ENCODE measurements around the gene PRKCA.

Gene PRKCA

GRCh38 chr17:66776999-66777688 is 474.7 kb downstream of the PRKCA start:
- no peak for DNase-seq (ENCODE audit: low read depth)

GRCh38 chr17:66777689-66778225 is 475.3 kb downstream of the PRKCA start:
- DNase-seq (ENCODE audit: low read depth): no peak

GRCh38 chr17:66778531-66779236 is 476.3 kb downstream of the PRKCA start:
- no peak for DNase-seq (ENCODE audit: low read depth)

- DNase-seq (ENCODE audit: low read depth): no peak
Measured at GRCh38 chr17:66779237-66779606, 476.8 kb downstream of the PRKCA start.

GRCh38 chr17:66781135-66781534 is 478.7 kb downstream of the PRKCA start:
- no peak for DNase-seq (ENCODE audit: low read depth)

GRCh38 chr17:66782851-66783250 is 480.4 kb downstream of the PRKCA start:
- DNase-seq (ENCODE audit: low read depth): no peak

GRCh38 chr17:66783656-66784381 is 481.4 kb downstream of the PRKCA start:
- DNase-seq (ENCODE audit: low read depth): no peak

GRCh38 chr17:66784621-66785364 is 482.4 kb downstream of the PRKCA start:
- no peak for DNase-seq (ENCODE audit: low read depth)

- no peak for DNase-seq (ENCODE audit: low read depth)
Measured at GRCh38 chr17:66786107-66786506, 483.7 kb downstream of the PRKCA start.

GRCh38 chr17:66787914-66788313 is 485.5 kb downstream of the PRKCA start:
- DNase-seq (ENCODE audit: low read depth): no peak

- DNase-seq (ENCODE audit: low read depth): no peak
Measured at GRCh38 chr17:66789093-66789492, 486.7 kb downstream of the PRKCA start.

- no peak for DNase-seq (ENCODE audit: low read depth)
Measured at GRCh38 chr17:66789961-66790437, 487.6 kb downstream of the PRKCA start.

GRCh38 chr17:66790501-66791061 is 488.2 kb downstream of the PRKCA start:
- no peak for DNase-seq (ENCODE audit: low read depth)

GRCh38 chr17:66791347-66791746 is 488.9 kb downstream of the PRKCA start:
- DNase-seq (ENCODE audit: low read depth): no peak

- DNase-seq (ENCODE audit: low read depth): no peak
Measured at GRCh38 chr17:66793814-66794213, 491.4 kb downstream of the PRKCA start.

GRCh38 chr17:66795486-66795885 is 493.1 kb downstream of the PRKCA start:
- DNase-seq (ENCODE audit: low read depth): no peak

GRCh38 chr17:66799849-66800537 is 497.6 kb downstream of the PRKCA start:
- DNase-seq (ENCODE audit: low read depth): no peak

- no peak for DNase-seq (ENCODE audit: low read depth)
Measured at GRCh38 chr17:66803474-66803951, 501.1 kb downstream of the PRKCA start.

GRCh38 chr17:66805567-66805966 is 503.2 kb downstream of the PRKCA start:
- no peak for DNase-seq (ENCODE audit: low read depth)

- DNase-seq (ENCODE audit: low read depth): no peak
Measured at GRCh38 chr17:66807182-66807581, 504.8 kb downstream of the PRKCA start.

GRCh38 chr17:66809408-66809807 is 507.0 kb downstream of the PRKCA start:
- DNase-seq (ENCODE audit: low read depth): no peak
